ENCODE data around the gene ECM2. TPM values are rescaled to one million over a fixed set of nuclear protein-coding genes. Genes with fewer than 3 reads are reported as not detected.

The ECM2 gene
- total RNA-seq, 1 experiment from 2014 or later, result not detected

DNA sequence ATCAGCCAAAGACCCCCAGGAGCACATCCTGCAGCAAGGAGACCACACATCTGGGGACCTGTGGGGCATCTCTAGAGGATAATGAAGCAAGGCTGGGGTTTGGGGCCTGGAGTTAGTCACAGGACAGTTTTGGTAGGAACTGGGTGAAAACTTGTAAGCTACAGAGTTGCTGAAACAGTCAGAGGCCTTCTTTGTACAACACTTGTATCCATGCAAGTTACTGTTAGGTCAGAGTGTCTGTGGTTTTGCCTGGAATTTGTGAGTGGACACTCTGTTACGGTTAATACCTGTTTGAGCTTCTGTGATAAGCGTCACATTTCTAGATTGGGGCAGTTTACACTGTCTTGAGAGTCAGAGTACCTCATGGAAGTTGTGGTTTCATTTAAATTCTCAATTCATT, 30.9 kb downstream of the ECM2 start:
- CTCF ChIA-PET, result no interaction called here
- no TSS peak for BruUV-seq (replicated peaks)
- no peak overlapping the region for H3K4me3 ChIP-seq (replicated peaks in 1 of 2; ENCODE audit: low read depth in 1 of 2, low read length in 2 of 2)

More for the DNA sequence above, 30.9 kb downstream of the ECM2 start:
- TF ChIP-seq MAX (IDR thresholded peaks at IDR 0.05) (no peak), ZFX (IDR thresholded peaks at IDR 0.05) (no peak), POLR2A (IDR thresholded peaks at IDR 0.05; ENCODE audit: borderline replicate concordance, extremely low read depth, insufficient read depth, insufficient read length) (no peak), ATF3 (IDR thresholded peaks at IDR 0.05) (no peak), YY1 (IDR thresholded peaks at IDR 0.05; ENCODE audit: extremely low read depth, insufficient replicate concordance, low read depth, low read length) (no peak), CBX3 (IDR thresholded peaks at IDR 0.05; ENCODE audit: low read depth) (no peak), FOSL1 (IDR thresholded peaks at IDR 0.05; ENCODE audit: low read depth) (no peak), ZBTB33 (IDR thresholded peaks at IDR 0.05; ENCODE audit: extremely low read depth, insufficient replicate concordance, low read length) (no peak), SP1 (IDR thresholded peaks at IDR 0.05; ENCODE audit: low read depth) (no peak), CTCF (IDR thresholded peaks at IDR 0.05 in 2 of 3, conservative IDR thresholded peaks at IDR 0.05 in 1 of 3; ENCODE audit: borderline replicate concordance in 1 of 3, insufficient read depth in 1 of 3, low read depth in 2 of 3, low read length in 2 of 3) (no peak), POLR2AphosphoS5 (IDR thresholded peaks at IDR 0.05; ENCODE audit: low read depth, low read length) (no peak)
- H4K20me1 ChIP-seq (ENCODE audit: insufficient read depth), result no peaks in the 10 kb centered on the region
- H3K4me2 ChIP-seq (ENCODE audit: low read length), result no peak overlapping the region
- DNase-seq (ENCODE audit: low read depth, low spot score), result no peak
- POLR2A ChIA-PET, result interaction anchor here (0.6 kb wide), 1 partner anchor 27 kb away, joined by 3 read pairs; no protein-coding TSS in a partner anchor
- no peak overlapping the region for H3K9ac ChIP-seq (ENCODE audit: low read length)
- no peak for ATAC-seq
- no peak overlapping the region for H2AFZ ChIP-seq (ENCODE audit: low read depth, low read length, poor library complexity, severe bottlenecking)
- H3K9me2 ChIP-seq (ENCODE audit: insufficient read depth), result no peaks in the 10 kb centered on the region
- no peaks in the 10 kb centered on the region for H3K79me2 ChIP-seq (ENCODE audit: insufficient read depth, low read length)
- no peaks in the 10 kb centered on the region for H3K27me3 ChIP-seq (ENCODE audit: insufficient read depth, low read length)
- intact Hi-C loops (cut with micrococcal nuclease), result no loop called here
- peaks cover 0 to 11% of the 10 kb centered on the region in 2 experiments; a peak in 3 of 4 replicates for H3K4me1 ChIP-seq (ENCODE audit: control insufficient read depth in 1 of 2, insufficient read depth in 2 of 2, low read length in 2 of 2)
- RAD21 ChIA-PET (ENCODE audit: low non-redundant PET in 1 of 2, low total read pairs in 2 of 2, uncharacterized antibody in 2 of 2, unreplicated experiment in 2 of 2), result no interaction called here
- no peaks in the 10 kb centered on the region for H3K9me3 ChIP-seq (ENCODE audit: control insufficient read depth in 1 of 2, insufficient read depth in 1 of 2, low read depth in 1 of 2, low read length in 2 of 2)
- H3K27ac ChIP-seq (ENCODE audit: low read depth, low read length), result no peak overlapping the region
- no peaks in the 10 kb centered on the region for H3K36me3 ChIP-seq (ENCODE audit: control insufficient read depth in 1 of 2, insufficient read depth in 2 of 2, low read length in 2 of 2)

Data from HCT116 (cell line).